ENCODE results near the gene KANK3.

KANK3 gene

GRCh38 chr19:8371011-8371804, 28.1 kb upstream of the KANK3 start:
- DNase-seq: peak in 2 of 10 donors; percentile 68 to 81

GRCh38 chr19:8370176-8371010, 27.3 kb upstream of the KANK3 start:
- intact Hi-C loops (cut with DNase I): no loop called here
- peak in 2 of 10 donors; percentile 52 to 67 for DNase-seq

More at GRCh38 chr19:8371011-8371804, 28.1 kb upstream of the KANK3 start:
- intact Hi-C loops (cut with DNase I): no loop called here

GRCh38 chr19:8367327-8368001, 24.4 kb upstream of the KANK3 start:
- intact Hi-C loops (cut with DNase I): no loop called here
- peak; percentile 62 to 94 (median 74) for DNase-seq

- DNase-seq: peak in 2 of 10 donors; percentile 63 to 77
- intact Hi-C loops (cut with DNase I): no loop called here
Measured at GRCh38 chr19:8366961-8367326, 23.9 kb upstream of the KANK3 start.

GRCh38 chr19:8366121-8366581, 23.1 kb upstream of the KANK3 start:
- intact Hi-C loops (cut with DNase I): no loop called here
- DNase-seq: peak in 2 of 10 donors; percentile 64 to 83

GRCh38 chr19:8363803-8364771, 21.0 kb upstream of the KANK3 start, which contains the start of gene ANGPTL4:
Gene ANGPTL4 (plus strand): TSS chr19:8364155. CDS start chr19:8364322, 167 bp downstream.
- intact Hi-C loops (cut with DNase I): no loop called here
- peak in 8 of 10 donors; percentile 34 to 91 (median 52) for DNase-seq

- intact Hi-C loops (cut with DNase I): no loop called here
- peak; percentile 38 to 94 (median 69) for DNase-seq
Measured at GRCh38 chr19:8361921-8362793, 19.1 kb upstream of the KANK3 start.

- peak in 2 of 10 donors; percentile 70 to 80 for DNase-seq
- intact Hi-C loops (cut with DNase I): no loop called here
Measured at GRCh38 chr19:8360196-8360595, 17.1 kb upstream of the KANK3 start.

- intact Hi-C loops (cut with DNase I): no loop called here
Measured at GRCh38 chr19:8358948-8359347, 15.9 kb upstream of the KANK3 start.

GRCh38 chr19:8357007-8357521, 14.0 kb upstream of the KANK3 start:
- peak in 2 of 10 donors; percentile 17 to 26 for DNase-seq
- intact Hi-C loops (cut with DNase I): no loop called here

More at GRCh38 chr19:8358948-8359347, 15.9 kb upstream of the KANK3 start:
- DNase-seq: peak in 2 of 10 donors; percentile 6 to 16

- intact Hi-C loops (cut with DNase I): no loop called here
- DNase-seq: peak in 1 of 10 donors; percentile 14
Measured at GRCh38 chr19:8355631-8356402, 12.8 kb upstream of the KANK3 start.

- peak in 1 of 10 donors; percentile 55 for DNase-seq
Measured at GRCh38 chr19:8352845-8353244, 9.8 kb upstream of the KANK3 start.

GRCh38 chr19:8352134-8352827, 9.2 kb upstream of the KANK3 start:
- intact Hi-C loops (cut with DNase I): loop anchor here (5.0 kb wide), 1 partner anchor 230 kb away; no protein-coding TSS in a partner anchor

More at GRCh38 chr19:8352845-8353244, 9.8 kb upstream of the KANK3 start:
- intact Hi-C loops (cut with DNase I): loop anchor here (5.0 kb wide), 1 partner anchor 229 kb away; no protein-coding TSS in a partner anchor

GRCh38 chr19:8349629-8350372, 6.7 kb upstream of the KANK3 start:
- peak in 1 of 10 donors; percentile 14 for DNase-seq
- intact Hi-C loops (cut with DNase I): loop anchor here (5.0 kb wide), 1 partner anchor 232 kb away; no protein-coding TSS in a partner anchor

More at GRCh38 chr19:8352134-8352827, 9.2 kb upstream of the KANK3 start:
- no peak for DNase-seq

GRCh38 chr19:8343483-8343844, 402 bp upstream of the KANK3 start:
- intact Hi-C loops (cut with DNase I): no loop called here
- DNase-seq: no peak

GRCh38 chr19:8342316-8342683, 762 bp downstream of the KANK3 start:
- DNase-seq: peak in 1 of 10 donors; percentile 74
- intact Hi-C loops (cut with DNase I): no loop called here
